Measurements from ENCODE around the gene HTR4.

DNA sequence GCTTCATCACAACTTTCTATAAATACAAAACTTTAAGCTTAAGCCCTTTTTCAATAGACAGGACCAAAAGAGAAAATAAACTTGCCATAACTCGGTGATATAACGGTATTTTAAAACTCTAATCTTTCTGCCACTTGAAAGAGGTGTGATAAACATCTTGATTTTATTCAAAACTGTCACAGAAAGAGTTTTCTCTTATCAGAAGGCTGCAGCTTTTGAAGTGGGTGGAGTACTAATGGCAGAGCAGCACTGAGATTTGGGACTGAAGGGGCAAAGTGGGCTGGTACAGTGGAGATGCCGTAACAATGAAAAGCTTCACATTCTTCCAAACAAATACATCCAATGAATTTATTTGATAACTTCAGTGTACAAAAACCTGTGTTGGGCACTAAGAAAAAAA, 178.0 kb downstream of the HTR4 start:
- TF ChIP-seq GATA2 (IDR thresholded peaks at IDR 0.05; ENCODE audit: insufficient read depth, insufficient read length, low read depth, low read length) (no peak), FOS (IDR thresholded peaks at IDR 0.05; ENCODE audit: borderline replicate concordance, insufficient read depth, low read length) (no peak), POLR2A (IDR thresholded peaks at IDR 0.05; ENCODE audit: low read depth, low read length) (no peak)
